Natural killer cell (primary cell): ENCODE results near the gene NOTCH3. TPM values are rescaled to one million over a fixed set of nuclear protein-coding genes. Genes with fewer than 3 reads are reported as not detected.

Source experiments
- ATAC-seq, 3 donors: fragments of 150-1000 bp in 2 of 3; fragments of 200-7000 bp in 1 of 3; cut with Tn5 transposase; 1 replicate in 1 of 3; 2 replicates in 2 of 3; pipeline ENCODE4 v1.10.0; 2021; ENCODE audit warnings: mild to moderate bottlenecking in 2 of 3, moderate library complexity in 2 of 3
- DNase-seq, 2 donors: peaks; one replicate each; pipeline versions ENCODE4 v3.0.0 to v3.0.0-alpha.2; 2013 to 2021; ENCODE audit warnings: mixed read lengths in 1 of 2
- H3K27ac ChIP-seq: one replicate; pipeline ENCODE4 v1.5.1; 2013; ENCODE audit warnings: mild to moderate bottlenecking, low read length
- H3K27me3 ChIP-seq: one replicate; pipeline ENCODE4 v1.6.1; 2013; ENCODE audit warnings: low read length; ENCODE audit not compliant: control insufficient read depth, insufficient read depth
- H3K36me3 ChIP-seq: one replicate; pipeline ENCODE4 v1.6.1; 2013; ENCODE audit warnings: low read length; ENCODE audit not compliant: control insufficient read depth, insufficient read depth
- H3K4me1 ChIP-seq: one replicate; pipeline ENCODE4 v1.6.1; 2013; ENCODE audit warnings: low read length; ENCODE audit not compliant: control insufficient read depth, insufficient read depth
- H3K4me3 ChIP-seq: one replicate; pipeline ENCODE4 v1.5.1; 2013; ENCODE audit warnings: low read length
- H3K9me3 ChIP-seq: one replicate; pipeline ENCODE4 v1.6.1; 2013; ENCODE audit warnings: low read length; ENCODE audit not compliant: control insufficient read depth, insufficient read depth
- H3K27ac Mint-ChIP-seq, 2 donors: one replicate each; pipeline ENCODE4 v1.8.0; 2022; ENCODE audit warnings: mild to moderate bottlenecking in 2 of 2, mixed read lengths in 2 of 2, moderate library complexity in 1 of 2
- H3K27me3 Mint-ChIP-seq, 2 donors: one replicate each; pipeline ENCODE4 v1.8.0; 2022; ENCODE audit warnings: low read depth in 2 of 2, mixed read lengths in 2 of 2
- H3K36me3 Mint-ChIP-seq: one replicate; pipeline ENCODE4 v1.8.0; 2022; ENCODE audit warnings: mixed read lengths
- H3K4me1 Mint-ChIP-seq, 2 donors: one replicate each; pipeline ENCODE4 v1.8.0; 2022; ENCODE audit warnings: mixed read lengths in 2 of 2
- H3K4me3 Mint-ChIP-seq: one replicate; pipeline ENCODE4 v1.8.0; 2022; ENCODE audit warnings: mild to moderate bottlenecking, moderate library complexity, mixed read lengths
- H3K9me3 Mint-ChIP-seq, 2 donors: one replicate each; pipeline ENCODE4 v1.8.0; 2022; ENCODE audit warnings: mixed read lengths in 2 of 2
- CTCF ChIP-seq: fragments of 200-600 bp; IDR thresholded peaks from one replicate; pipeline ENCODE4 v1.8.0; 2022; ENCODE audit warnings: antibody characterized with exemption
- WGBS: methylation state at CpG from one replicate; pipeline ENCODE4 v1.1.7; 2013; ENCODE audit warnings: missing lambda C conversion rate; ENCODE audit not compliant: insufficient coverage; 5-methylcytosine and 5-hydroxymethylcytosine counted together
- intact Hi-C: fragments of 100-400 bp; cut with micrococcal nuclease; formaldehyde crosslinking; loops from one replicate; pipeline ENCODE4 v1.14.2; 2022
- total RNA-seq, 4 donors: library from RNA; stranded (reverse); fragments of 120-200 nt in 1 of 4; gene quantifications; one replicate each; pipeline versions ENCODE4 v1.2.3 to v1.2.4, GENCODE V29; 2013 to 2022

Gene NOTCH3
- total RNA-seq, 3 donors from 2014 or later (not counting 1 experiment from before 2014, with no cell fraction given), result 0.25 to 0.26 TPM; not detected in 1

DNA sequence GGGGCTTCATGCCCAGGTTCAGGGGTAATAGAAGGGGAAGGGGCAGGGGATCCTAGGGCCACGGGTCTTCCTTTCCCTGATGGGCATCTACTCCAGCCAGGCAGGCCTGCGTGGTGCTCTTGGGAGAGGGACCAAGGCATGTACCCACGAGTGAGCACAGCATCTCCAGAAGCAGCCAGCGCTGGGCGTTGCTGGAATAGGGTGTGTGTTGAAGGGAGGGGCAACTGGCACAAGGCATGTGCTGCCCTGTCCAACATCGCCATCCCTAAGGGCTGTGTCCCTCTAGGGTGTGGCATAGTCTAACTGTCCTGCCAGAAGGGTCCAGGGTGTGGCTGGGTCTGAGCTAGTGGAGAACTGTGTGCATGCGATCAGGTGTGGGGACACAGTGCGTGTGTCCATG is 2.9 kb downstream of the NOTCH3 start:
- no peak for TF ChIP-seq CTCF
- ATAC-seq (no peak), DNase-seq (no peak)
- no peaks in the 10 kb centered on the region for H3K9me3 Mint-ChIP-seq
- Histone ChIP-seq H3K4me3 (no peak overlapping the region), H3K4me1 (peaks cover 10% of the 10 kb centered on the region), H3K27ac (no peak overlapping the region), H3K27me3 (peaks cover 17% of the 10 kb centered on the region), H3K36me3 (no peaks in the 10 kb centered on the region), H3K9me3 (no peaks in the 10 kb centered on the region)
- H3K4me1 Mint-ChIP-seq, result peaks cover 10 to 11% of the 10 kb centered on the region in 2 donors
- intact Hi-C loops, result no loop called here
- peaks cover 37 to 58% of the 10 kb centered on the region in 2 donors for H3K27me3 Mint-ChIP-seq
- H3K4me3 Mint-ChIP-seq, result no peak overlapping the region
- no peaks in the 10 kb centered on the region for H3K36me3 Mint-ChIP-seq
- no peak overlapping the region for H3K27ac Mint-ChIP-seq
- WGBS, result 26% methylated on average over 8 of the region's 8 CpGs

- 1% methylated on average over 4 of the region's 14 CpGs for WGBS
- Mint-ChIP-seq H3K27me3 (peaks cover 37 to 53% of the 10 kb centered on the region in 2 donors), H3K27ac (no peak overlapping the region), H3K4me1 (peaks cover 10 to 11% of the 10 kb centered on the region in 2 donors), H3K4me3 (no peak overlapping the region), H3K36me3 (no peaks in the 10 kb centered on the region), H3K9me3 (no peaks in the 10 kb centered on the region)
- DNase-seq (no peak), ATAC-seq (no peak)
- H3K27ac ChIP-seq, result no peak overlapping the region
- H3K9me3 ChIP-seq, result no peaks in the 10 kb centered on the region
- H3K4me1 ChIP-seq, result peaks cover 10% of the 10 kb centered on the region
- no peaks in the 10 kb centered on the region for H3K36me3 ChIP-seq
- no peak for TF ChIP-seq CTCF
- intact Hi-C loops, result no loop called here
- H3K27me3 ChIP-seq, result peaks cover 17% of the 10 kb centered on the region
- H3K4me3 ChIP-seq, result no peak overlapping the region
Observed at GRCh38 chr19:15197275-15197941, 3.4 kb downstream of the NOTCH3 start.

DNA sequence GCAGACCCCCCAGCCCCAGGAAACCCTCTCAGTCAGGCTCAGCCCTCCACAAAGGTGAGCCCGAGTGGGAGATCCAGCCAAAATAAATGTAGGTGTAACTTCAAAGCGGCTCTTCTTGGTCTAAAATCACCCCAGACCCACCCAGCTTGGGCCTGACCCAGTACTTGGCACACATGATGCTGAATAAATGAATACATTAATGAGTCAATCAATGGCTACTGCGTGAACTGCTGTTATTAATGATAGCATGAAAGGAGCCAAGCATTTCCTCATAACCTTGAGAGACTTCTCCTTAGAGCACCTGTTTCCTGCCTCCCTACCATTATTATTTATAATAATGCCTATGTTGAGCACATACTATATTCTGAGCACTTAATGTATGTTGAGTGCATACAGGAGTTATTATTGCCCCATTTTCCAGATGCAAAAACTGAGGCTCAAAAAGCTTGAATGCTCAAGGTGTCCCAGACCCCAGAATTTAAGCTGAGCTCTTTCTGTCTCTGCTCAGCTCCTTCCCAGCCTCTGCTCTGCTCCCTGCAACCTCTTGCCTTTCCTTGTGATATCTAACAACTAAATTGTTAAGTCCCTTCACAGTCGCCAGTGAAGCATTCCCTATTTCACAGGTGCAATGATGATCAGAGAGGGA is 4.3 kb downstream of the NOTCH3 start:
- intact Hi-C loops, result no loop called here
- TF ChIP-seq CTCF, result no peak
- Histone ChIP-seq H3K36me3 (no peaks in the 10 kb centered on the region), H3K4me3 (no peak overlapping the region), H3K27me3 (peaks cover 17% of the 10 kb centered on the region), H3K27ac (no peak overlapping the region), H3K9me3 (no peaks in the 10 kb centered on the region), H3K4me1 (peaks cover 10% of the 10 kb centered on the region)
- WGBS, result 38% methylated on average over 3 of the region's 4 CpGs
- Mint-ChIP-seq H3K9me3 (no peaks in the 10 kb centered on the region), H3K36me3 (no peaks in the 10 kb centered on the region), H3K4me1 (peaks cover 10 to 11% of the 10 kb centered on the region in 2 donors), H3K4me3 (peak overlapping the region; percentile 17), H3K27me3 (peaks cover 37 to 48% of the 10 kb centered on the region in 2 donors), H3K27ac (no peak overlapping the region)
- ATAC-seq (no peak), DNase-seq (no peak)
